ENCODE data around the gene PIK3IP1. TPM values are rescaled to one million over a fixed set of nuclear protein-coding genes. Genes with fewer than 3 reads are reported as not detected.
"Not testable (repeated sequence)": the region's sequence is repeated elsewhere in the genome, so short reads cannot be mapped to it uniquely, and the experiment has no call there.

Gene PIK3IP1
- total RNA-seq, 4 donors from 2014 or later: 32.8 to 61.2 (median 47.1) TPM

DNA sequence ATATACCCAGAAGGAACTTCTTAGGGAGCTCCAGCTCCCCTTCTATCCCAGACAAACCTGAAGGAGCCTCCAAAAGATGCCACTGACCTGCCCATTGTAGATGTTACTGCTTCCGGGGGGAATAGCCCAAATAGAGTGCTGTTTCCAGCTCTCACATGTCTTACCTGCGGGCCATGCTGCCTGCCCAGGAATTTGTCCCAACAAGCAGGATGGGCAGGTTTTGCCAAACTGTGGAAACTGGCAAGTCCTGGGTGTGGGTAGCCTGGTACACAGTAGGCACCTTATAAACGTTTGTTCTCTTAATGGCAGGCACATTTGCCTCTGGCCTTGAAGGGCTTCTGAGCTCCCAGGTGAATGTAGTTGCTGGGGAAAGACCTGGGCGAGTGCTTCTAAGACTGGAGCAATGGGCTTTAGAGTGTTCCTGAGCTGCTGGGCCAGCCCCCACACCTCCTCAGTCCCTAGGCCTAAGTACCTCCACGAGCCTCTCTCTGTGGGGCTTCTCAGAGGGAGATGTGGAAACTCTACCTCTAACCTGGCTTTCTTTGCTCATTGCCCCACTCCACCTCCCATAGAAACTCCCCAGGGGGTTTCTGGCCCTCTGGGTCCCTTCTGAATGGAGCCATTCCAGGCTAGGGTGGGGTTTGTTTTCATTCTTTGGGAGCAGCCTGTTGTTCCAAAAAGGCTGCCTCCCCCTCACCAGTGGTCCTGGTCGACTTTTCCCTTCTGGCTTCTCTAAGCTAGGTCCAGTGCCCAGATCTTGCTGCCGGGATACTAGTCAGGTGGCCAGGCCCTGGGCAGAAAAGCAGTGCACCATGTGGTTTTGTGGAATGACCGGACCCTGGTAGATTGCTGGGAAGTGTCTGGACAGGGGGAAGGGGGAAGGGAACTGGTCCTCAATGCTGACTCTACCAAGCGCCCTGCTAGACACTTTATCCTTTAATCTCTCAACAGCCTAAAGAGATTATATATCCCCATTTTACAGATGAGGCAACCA is 43.0 kb downstream of the PIK3IP1 start:
- DNase-seq (ENCODE audit: low spot score): no peak
- TF ChIP-seq, protein P1, sequence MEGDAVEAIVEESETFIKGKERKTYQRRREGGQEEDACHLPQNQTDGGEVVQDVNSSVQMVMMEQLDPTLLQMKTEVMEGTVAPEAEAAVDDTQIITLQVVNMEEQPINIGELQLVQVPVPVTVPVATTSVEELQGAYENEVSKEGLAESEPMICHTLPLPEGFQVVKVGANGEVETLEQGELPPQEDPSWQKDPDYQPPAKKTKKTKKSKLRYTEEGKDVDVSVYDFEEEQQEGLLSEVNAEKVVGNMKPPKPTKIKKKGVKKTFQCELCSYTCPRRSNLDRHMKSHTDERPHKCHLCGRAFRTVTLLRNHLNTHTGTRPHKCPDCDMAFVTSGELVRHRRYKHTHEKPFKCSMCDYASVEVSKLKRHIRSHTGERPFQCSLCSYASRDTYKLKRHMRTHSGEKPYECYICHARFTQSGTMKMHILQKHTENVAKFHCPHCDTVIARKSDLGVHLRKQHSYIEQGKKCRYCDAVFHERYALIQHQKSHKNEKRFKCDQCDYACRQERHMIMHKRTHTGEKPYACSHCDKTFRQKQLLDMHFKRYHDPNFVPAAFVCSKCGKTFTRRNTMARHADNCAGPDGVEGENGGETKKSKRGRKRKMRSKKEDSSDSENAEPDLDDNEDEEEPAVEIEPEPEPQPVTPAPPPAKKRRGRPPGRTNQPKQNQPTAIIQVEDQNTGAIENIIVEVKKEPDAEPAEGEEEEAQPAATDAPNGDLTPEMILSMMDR (IDR thresholded peaks at IDR 0.05): no peak
- ATAC-seq (ENCODE audit: low FRiP score): peak; percentile 41

DNA sequence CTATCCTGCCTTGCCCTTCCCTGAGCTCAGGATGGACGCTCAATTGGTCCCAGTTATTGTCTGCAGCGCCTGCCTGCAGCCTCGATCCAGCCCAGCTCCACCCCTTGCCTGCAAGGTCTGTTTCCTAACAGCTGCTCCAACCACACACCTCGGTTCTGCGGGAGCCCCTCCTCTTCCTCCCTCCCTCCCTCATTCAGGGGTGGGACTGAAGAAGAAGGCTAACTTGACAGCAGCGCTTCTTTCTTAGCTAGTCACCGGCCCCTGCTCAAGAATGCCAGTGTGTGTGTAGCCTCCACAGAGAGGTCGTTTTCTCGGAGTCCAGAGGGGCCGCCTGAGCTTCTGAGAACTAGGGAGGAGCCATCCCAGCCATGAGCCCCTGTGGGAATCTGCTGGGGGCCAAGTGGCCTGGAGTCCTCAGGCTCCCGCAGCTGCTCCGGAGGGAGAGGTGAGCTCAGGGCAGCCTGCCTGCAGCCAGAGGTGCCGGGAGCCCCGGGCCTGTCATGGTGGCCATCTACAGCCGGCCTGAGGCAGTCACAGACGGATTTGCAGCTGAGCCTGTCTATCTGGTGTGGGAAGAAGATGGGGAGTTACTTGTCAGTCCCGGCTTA is 44.0 kb downstream of the PIK3IP1 start:
- DNase-seq (ENCODE audit: low spot score) (peak; percentile 50), ATAC-seq (ENCODE audit: low FRiP score) (peak; percentile 91)
- TF ChIP-seq, protein P1 (IDR thresholded peaks at IDR 0.05): no peak

DNA sequence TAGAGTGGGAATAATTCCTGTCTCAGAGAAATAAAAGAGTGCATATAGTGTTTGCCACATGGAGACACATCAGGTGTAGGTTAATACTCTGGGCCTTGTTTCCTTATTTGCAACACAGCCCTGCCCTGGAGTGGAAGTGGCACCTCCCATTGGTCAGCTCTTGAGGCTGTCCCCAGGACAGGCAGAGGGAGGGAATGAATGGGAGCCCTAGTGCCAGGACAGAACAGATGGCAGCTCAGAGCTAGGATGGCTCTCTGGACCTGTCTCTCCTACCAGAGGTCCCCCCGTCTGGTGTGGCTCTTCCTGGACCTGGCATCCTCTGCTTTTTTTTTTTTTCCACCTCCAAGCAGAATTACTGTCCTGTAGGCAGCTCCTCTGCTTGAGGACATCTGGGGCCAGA is 44.6 kb downstream of the PIK3IP1 start:
- no peak for ATAC-seq (ENCODE audit: low FRiP score)
- no peak for DNase-seq (ENCODE audit: low spot score)
- TF ChIP-seq, protein P1 (IDR thresholded peaks at IDR 0.05): no peak

DNA sequence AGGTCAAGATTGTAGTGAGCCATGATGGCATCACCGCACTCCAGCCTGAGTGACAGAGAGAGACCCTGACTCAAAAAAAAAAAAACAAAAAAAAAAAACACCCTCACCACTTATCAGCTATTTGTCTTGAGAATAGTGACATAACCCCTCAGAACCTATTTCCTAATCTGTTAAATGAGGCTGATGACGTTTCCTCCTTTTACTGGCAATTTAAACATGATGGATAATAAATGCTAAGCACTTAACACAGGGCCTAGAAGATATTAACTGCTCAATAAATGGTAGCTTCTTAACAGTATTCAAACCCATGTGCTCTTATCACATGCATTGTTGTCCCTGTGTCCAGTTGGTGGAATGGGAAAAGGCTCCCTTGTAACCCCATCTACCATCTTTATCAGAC is 45.6 kb downstream of the PIK3IP1 start:
- ATAC-seq (ENCODE audit: low FRiP score): no peak
- no peak for DNase-seq (ENCODE audit: low spot score)

DNA sequence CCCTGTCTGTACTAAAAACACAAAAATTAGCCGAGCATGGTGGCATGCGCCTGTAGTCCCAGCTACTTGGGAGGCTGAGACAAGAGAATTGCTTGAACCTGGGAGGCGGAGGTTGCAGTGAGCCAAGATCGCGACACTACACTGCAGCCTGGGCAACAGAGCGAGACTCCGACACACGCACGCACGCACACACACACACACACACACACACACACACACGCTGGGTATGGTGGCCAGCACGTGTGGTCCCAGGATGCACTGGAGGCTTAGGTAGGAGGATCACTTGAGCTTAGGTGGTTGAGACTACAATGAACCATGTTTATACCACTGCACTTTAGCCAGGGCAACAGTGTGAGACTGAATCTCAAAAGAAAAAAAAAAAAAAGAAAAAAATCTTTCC is 46.3 kb downstream of the PIK3IP1 start:
- not testable (repeated sequence) for ATAC-seq (ENCODE audit: low FRiP score); DNase-seq (ENCODE audit: low spot score)

More for the DNA sequence above, 45.6 kb downstream of the PIK3IP1 start:
- TF ChIP-seq, protein P1 (IDR thresholded peaks at IDR 0.05): no peak

DNA sequence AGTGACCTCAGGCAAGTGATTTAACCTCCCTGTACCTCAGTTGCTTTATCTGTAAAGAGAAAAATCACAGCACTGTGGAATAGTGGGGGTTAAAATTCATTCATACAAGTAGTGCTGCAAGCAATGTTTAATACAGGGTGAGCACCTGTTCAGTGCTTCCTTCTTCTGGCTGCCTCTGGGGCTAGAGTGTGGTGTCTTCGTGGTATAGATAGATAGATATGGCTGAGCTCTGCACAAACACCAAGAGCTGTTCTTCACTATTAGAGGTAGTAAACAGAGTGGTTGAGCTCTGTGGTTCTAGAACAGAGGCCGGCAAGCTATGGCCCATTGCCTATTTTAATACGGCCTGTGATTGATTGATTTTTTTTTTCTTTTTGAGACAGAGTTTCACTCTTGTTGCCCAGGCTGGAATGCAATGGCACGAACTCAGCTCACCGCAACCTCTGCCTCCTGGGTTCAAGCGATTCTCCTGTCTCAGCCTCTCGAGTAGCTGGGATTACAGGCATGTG is 47.3 kb downstream of the PIK3IP1 start:
- ATAC-seq (ENCODE audit: low FRiP score) (no peak), DNase-seq (ENCODE audit: low spot score) (no peak)
- TF ChIP-seq, protein P1 (IDR thresholded peaks at IDR 0.05): no peak
